Fibroblast of the conjunctiva (primary cell): ENCODE data around the gene FAM98C.

Experiments used
- DNase-seq: peaks from one replicate; pipeline ENCODE4 v3.0.0-alpha.2; 2010; ENCODE audit warnings: low read depth

Gene FAM98C

GRCh38 chr19:38378866-38379265 is 24.0 kb upstream of the FAM98C start:
- no peak for DNase-seq

GRCh38 chr19:38381138-38381537 is 21.8 kb upstream of the FAM98C start:
- no peak for DNase-seq

GRCh38 chr19:38383184-38383583 is 19.7 kb upstream of the FAM98C start:
- no peak for DNase-seq

- no peak for DNase-seq
Observed at GRCh38 chr19:38383743-38384142, 19.1 kb upstream of the FAM98C start.

- DNase-seq = no peak
Observed at GRCh38 chr19:38384209-38385027, 18.5 kb upstream of the FAM98C start.

- no peak for DNase-seq
Observed at GRCh38 chr19:38385057-38385803, 17.7 kb upstream of the FAM98C start.

- DNase-seq = no peak
Observed at GRCh38 chr19:38385804-38386257, 17.1 kb upstream of the FAM98C start.

- DNase-seq = no peak
Observed at GRCh38 chr19:38386300-38386970, 16.5 kb upstream of the FAM98C start.

GRCh38 chr19:38386971-38387549 is 15.8 kb upstream of the FAM98C start:
- DNase-seq = no peak

GRCh38 chr19:38387550-38388348 is 15.1 kb upstream of the FAM98C start, which contains the start of gene GGN:
GGN (minus strand) TSS chr19:38388034; CDS start chr19:38387261, 773 bp downstream.
- peak; percentile 88 for DNase-seq

GRCh38 chr19:38388349-38389100 is 14.4 kb upstream of the FAM98C start, which contains the start of gene SPRED3:
SPRED3 (plus strand) TSS chr19:38388697; CDS start chr19:38390303, 1,606 bp downstream.
- DNase-seq = no peak

GRCh38 chr19:38389101-38389925 is 13.6 kb upstream of the FAM98C start:
- DNase-seq = peak; percentile 40

GRCh38 chr19:38389957-38390924 is 12.7 kb upstream of the FAM98C start:
- no peak for DNase-seq

GRCh38 chr19:38391911-38392464 is 10.9 kb upstream of the FAM98C start:
- no peak for DNase-seq

- DNase-seq = no peak
Observed at GRCh38 chr19:38392707-38393308, 10.1 kb upstream of the FAM98C start.

GRCh38 chr19:38394488-38394887 is 8.4 kb upstream of the FAM98C start:
- no peak for DNase-seq

GRCh38 chr19:38395381-38396114 is 7.3 kb upstream of the FAM98C start:
- no peak for DNase-seq
